Activated CD4-positive, alpha-beta T cell treated with anti-CD3 and anti-CD28 coated beads, Interleukin-2, Interleukin-4, amounts not matched to agents 100 ng/mL and 50 ng/mL, durations not matched to agents 16 hours and 8 hours (primary cell): ENCODE data around the gene ITGA1.
"Not testable (repeated sequence)": the region's sequence is repeated elsewhere in the genome, so short reads cannot be mapped to it uniquely, and the experiment has no call there.

Experiments
- DNase-seq: peaks from one replicate; pipeline ENCODE4 v3.0.0-alpha.2; 2020; ENCODE audit warnings: low spot score

The ITGA1 gene

GRCh38 chr5:52956915-52957747 is 169.4 kb downstream of the ITGA1 start:
- DNase-seq: no peak

GRCh38 chr5:52961274-52961681 is 173.6 kb downstream of the ITGA1 start:
- no peak for DNase-seq

- no peak for DNase-seq
These were observed 175.9 kb downstream of the ITGA1 start for GRCh38 chr5:52963636-52964035.

- no peak for DNase-seq
These were observed 176.4 kb downstream of the ITGA1 start for GRCh38 chr5:52964138-52964537.

- DNase-seq: not testable (repeated sequence)
These were observed 188.4 kb downstream of the ITGA1 start for GRCh38 chr5:52976157-52976556.

- DNase-seq: no peak
These were observed 189.7 kb downstream of the ITGA1 start for GRCh38 chr5:52977264-52977897.

GRCh38 chr5:52981507-52981906 is 193.8 kb downstream of the ITGA1 start:
- DNase-seq: no peak

- DNase-seq: no peak
These were observed 196.3 kb downstream of the ITGA1 start for GRCh38 chr5:52983731-52984636.

GRCh38 chr5:52985306-52985705 is 197.6 kb downstream of the ITGA1 start:
- DNase-seq: no peak

GRCh38 chr5:52987711-52988331 is 200.1 kb downstream of the ITGA1 start:
- DNase-seq: peak; percentile 29

GRCh38 chr5:52988335-52989024 is 200.8 kb downstream of the ITGA1 start:
- no peak for DNase-seq

GRCh38 chr5:52989025-52989780 is 201.5 kb downstream of the ITGA1 start, which contains the start of gene ITGA2:
Gene ITGA2 (plus strand): TSS chr5:52989352. CDS start chr5:52989469, 117 bp downstream.
- DNase-seq: peak; percentile 22

GRCh38 chr5:52989781-52990527 is 202.2 kb downstream of the ITGA1 start:
- no peak for DNase-seq

GRCh38 chr5:52990528-52990925 is 202.8 kb downstream of the ITGA1 start:
- DNase-seq: no peak

- no peak for DNase-seq
These were observed 205.7 kb downstream of the ITGA1 start for GRCh38 chr5:52993367-52993766.

GRCh38 chr5:52994266-52994665 is 206.6 kb downstream of the ITGA1 start:
- DNase-seq: no peak

- DNase-seq: no peak
These were observed 207.4 kb downstream of the ITGA1 start for GRCh38 chr5:52995095-52995494.

GRCh38 chr5:52995914-52996313 is 208.2 kb downstream of the ITGA1 start:
- no peak for DNase-seq

GRCh38 chr5:52996979-52997378 is 209.3 kb downstream of the ITGA1 start:
- no peak for DNase-seq

- no peak for DNase-seq
These were observed 209.7 kb downstream of the ITGA1 start for GRCh38 chr5:52997424-52997823.
